Lower leg skin (tissue), 4 donors: ENCODE data around the gene TMEM129. TPM values are rescaled to one million over a fixed set of nuclear protein-coding genes. Genes with fewer than 3 reads are reported as not detected.

Experiments
- DNase-seq, 2 donors: peaks; one replicate each; pipeline ENCODE4 v3.0.0-alpha.2; 2019; ENCODE audit warnings: low spot score in 2 of 2
- H3K4me3 ChIP-seq: fragments of 200-600 bp; sonication (generic); 2 replicates; pipeline ENCODE4 v1.5.1; 2017; ENCODE audit warnings: mild to moderate bottlenecking, low read depth; ENCODE audit not compliant: poor library complexity, severe bottlenecking
- CTCF ChIP-seq, 3 donors: fragments of 450-650 bp; IDR thresholded peaks; one replicate each; pipeline ENCODE4 v1.5.1; 2016; ENCODE audit warnings: antibody characterized with exemption in 3 of 3, mild to moderate bottlenecking in 3 of 3, moderate library complexity in 2 of 3
- POLR2A ChIP-seq, 2 donors: fragments of 450-650 bp; IDR thresholded peaks; one replicate each; pipeline ENCODE4 v1.6.1; 2016 to 2017; ENCODE audit warnings: antibody characterized with exemption in 2 of 2, mild to moderate bottlenecking in 1 of 2, moderate library complexity in 1 of 2
- WGBS, 2 donors: methylation state at CpG; one replicate each; pipeline ENCODE4 v1.1.5; 2018; 5-methylcytosine and 5-hydroxymethylcytosine counted together
- intact Hi-C: fragments of 100-400 bp; cut with DNase I; formaldehyde crosslinking; loops from one replicate; pipeline ENCODE4 v1.15.0; 2023; ENCODE audit warnings: low total_unique reads
- total RNA-seq, 4 donors: library from RNA; depleted of rRNA; stranded (reverse); fragments of >200 nt; gene quantifications; one replicate each; pipeline ENCODE4 v1.1.0, GENCODE V29; 2016

Gene TMEM129
- total RNA-seq, 4 donors from 2014 or later: 31.0 to 62.0 (median 57.6) TPM

- intact Hi-C loops: no loop called here
- WGBS, 2 donors: 55 to 57% methylated on average over 14 to 17 of the region's 17 CpGs
- no peak overlapping the region for H3K4me3 ChIP-seq
- no peak for TF ChIP-seq POLR2A (IDR thresholded peaks at IDR 0.05)
- TF ChIP-seq CTCF (IDR thresholded peaks at IDR 0.05): no peak
- no peak for DNase-seq
Measured at GRCh38 chr4:1755297-1755696, 34.2 kb upstream of the TMEM129 start.

DNA sequence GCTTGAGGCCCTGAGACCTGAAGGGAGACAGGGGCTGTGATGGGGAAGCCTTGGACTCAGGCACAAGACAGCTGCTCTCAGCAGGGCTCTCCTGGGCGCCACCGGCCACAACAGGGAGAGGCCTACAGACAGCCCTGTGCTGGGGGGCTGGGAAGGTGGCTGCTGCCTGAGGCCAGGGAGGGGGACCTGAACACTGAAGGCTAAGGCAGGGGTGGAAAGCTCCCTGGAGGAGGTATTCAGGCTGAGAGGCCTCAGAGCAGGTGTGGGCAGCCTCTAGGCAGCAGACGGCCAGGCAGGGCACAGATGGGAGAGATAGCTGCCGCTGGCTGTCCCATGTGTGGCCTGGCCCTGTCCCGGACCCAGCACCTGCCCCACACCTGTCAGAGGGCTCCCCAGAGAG lies 33.2 kb upstream of the TMEM129 start:
- DNase-seq: no peak
- intact Hi-C loops: no loop called here

GRCh38 chr4:1753697-1754311 lies 32.7 kb upstream of the TMEM129 start:
- no peak for TF ChIP-seq POLR2A (IDR thresholded peaks at IDR 0.05)
- no peak for TF ChIP-seq CTCF (IDR thresholded peaks at IDR 0.05)
- H3K4me3 ChIP-seq: no peak overlapping the region
- WGBS, 2 donors: 56 to 57% methylated on average over 6 to 9 of the region's 15 CpGs
- DNase-seq: no peak
- intact Hi-C loops: no loop called here

More for the DNA sequence above, 33.2 kb upstream of the TMEM129 start:
- WGBS, 2 donors: 70 to 71% methylated on average over 5 of the region's 5 CpGs
- H3K4me3 ChIP-seq: no peak overlapping the region
- TF ChIP-seq POLR2A (IDR thresholded peaks at IDR 0.05) (no peak), CTCF (IDR thresholded peaks at IDR 0.05) (no peak)

DNA sequence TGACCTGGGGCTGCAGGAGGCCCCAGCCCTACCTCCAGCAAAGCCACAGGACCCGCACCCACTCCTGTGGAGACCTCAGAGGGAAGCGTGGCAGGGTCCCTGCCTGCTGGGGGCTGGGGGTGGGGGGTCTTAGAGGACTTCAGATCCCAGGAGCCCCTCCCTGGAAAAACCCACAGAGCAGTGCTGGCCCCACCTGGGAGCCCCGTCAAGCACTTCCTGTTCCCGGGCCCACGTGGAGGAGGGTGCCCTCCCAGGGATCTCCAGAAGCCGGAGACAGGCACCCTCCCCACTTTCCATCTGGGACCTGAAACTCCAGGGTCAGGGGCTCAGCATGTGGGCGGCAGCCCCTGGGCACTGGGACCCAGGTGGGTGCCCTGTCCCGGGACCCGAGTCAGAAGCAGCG lies 32.2 kb upstream of the TMEM129 start:
- 44 to 48% methylated on average over 4 of the region's 10 CpGs for WGBS, 2 donors
- intact Hi-C loops: no loop called here
- no peak for DNase-seq
- TF ChIP-seq CTCF (IDR thresholded peaks at IDR 0.05): no peak
- no peak for TF ChIP-seq POLR2A (IDR thresholded peaks at IDR 0.05)
- H3K4me3 ChIP-seq: no peak overlapping the region

DNA sequence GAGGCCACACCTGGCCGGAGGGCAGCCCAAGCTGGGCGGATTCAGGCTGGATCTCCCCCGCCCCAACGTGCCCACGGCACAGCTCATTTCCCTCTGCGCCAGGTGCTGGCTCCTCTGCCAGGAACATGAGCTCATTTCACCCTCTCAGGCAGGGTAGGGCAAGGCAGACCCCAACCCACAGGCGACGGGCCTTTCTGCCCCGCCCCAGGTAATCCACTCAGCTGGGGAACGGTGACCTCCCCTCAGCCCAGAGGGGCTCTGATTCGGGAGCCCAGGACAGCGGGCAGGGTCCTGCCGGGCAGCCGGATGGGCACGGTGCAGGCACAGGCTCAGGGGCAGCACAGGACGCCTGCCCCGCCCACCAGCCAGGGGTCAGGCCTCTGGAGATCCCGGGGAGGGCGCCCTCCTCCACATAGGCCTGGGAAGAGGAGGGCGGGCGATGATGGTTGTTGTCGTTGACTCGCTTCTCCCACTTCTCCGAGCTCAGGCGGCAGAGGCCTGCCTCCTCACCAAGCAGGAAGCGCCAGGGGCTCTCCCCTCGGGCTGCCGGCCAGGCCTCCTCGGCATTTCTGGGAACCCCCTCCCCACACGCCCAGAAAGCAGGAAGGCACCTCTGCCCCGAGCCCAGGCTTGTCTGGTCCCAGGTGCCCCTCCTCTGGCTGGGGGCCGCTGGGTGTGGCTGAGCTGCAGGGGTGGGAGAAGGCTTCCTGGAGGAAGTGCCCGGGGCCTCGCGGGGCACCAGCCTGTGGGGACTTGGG lies 31.3 kb upstream of the TMEM129 start:
- 27 to 31% methylated on average over 25 to 34 of the region's 35 CpGs for WGBS, 2 donors
- intact Hi-C loops: no loop called here

More for the DNA sequence above, 31.3 kb upstream of the TMEM129 start:
- H3K4me3 ChIP-seq: no peak overlapping the region
- TF ChIP-seq CTCF (IDR thresholded peaks at IDR 0.05): no peak
- TF ChIP-seq POLR2A (IDR thresholded peaks at IDR 0.05): no peak
- DNase-seq: no peak
